HG03571 (cell line): ENCODE data around the gene TH.
"Not testable (repeated sequence)": the region's sequence is repeated elsewhere in the genome, so short reads cannot be mapped to it uniquely, and the experiment has no call there.

Experiments used
- ATAC-seq: cut with Tn5 transposase; IDR thresholded peaks from one replicate; pipeline ENCODE4 v1.9.1; 2021; ENCODE audit not compliant: unreplicated experiment

Gene TH

DNA sequence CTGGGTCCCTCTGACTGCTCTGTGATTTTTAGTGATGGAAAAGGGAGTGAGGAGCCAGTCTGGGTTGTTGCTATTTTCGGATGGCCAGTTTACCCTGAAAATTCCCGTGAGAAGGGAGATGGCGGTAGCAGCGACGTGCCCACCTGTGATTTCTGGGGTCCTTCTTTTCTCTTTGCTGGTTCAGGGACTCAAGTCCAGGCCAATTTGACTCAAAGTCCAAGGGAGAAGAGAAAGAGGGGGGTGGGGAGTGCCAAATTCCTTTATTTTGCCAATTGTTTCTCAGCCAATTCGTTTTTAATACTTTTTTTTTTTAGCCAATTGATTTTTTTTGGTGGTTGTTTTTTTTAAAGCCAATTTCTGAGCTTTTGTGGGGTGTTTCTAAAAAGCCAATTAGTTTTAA lies 39.4 kb downstream of the TH start:
- no peak for ATAC-seq

GRCh38 chr11:2131371-2132236 lies 40.0 kb downstream of the TH start:
- ATAC-seq = no peak

DNA sequence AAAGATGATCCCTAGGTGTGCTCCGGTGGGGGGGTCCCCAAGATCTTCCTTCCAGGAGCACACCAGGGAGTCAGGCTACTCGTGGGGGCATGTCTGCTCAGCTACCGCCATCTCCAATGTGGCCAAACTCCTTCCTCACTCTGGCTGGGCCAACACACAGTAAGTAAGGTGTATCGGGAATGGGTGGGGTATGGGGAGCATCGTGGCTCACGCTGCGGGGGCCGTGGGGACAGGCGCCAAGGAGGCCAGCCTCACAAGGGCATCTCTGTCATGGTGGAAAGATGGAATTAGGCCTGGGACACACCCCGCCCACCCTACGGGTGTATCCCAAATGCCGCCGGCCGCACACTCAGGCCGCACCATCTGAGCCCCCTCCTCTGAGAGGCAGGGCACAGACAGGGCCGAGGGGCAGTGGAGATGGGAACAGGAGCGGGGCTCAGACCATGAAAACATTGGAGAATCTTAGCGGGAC lies 40.7 kb downstream of the TH start:
- no peak for ATAC-seq

DNA sequence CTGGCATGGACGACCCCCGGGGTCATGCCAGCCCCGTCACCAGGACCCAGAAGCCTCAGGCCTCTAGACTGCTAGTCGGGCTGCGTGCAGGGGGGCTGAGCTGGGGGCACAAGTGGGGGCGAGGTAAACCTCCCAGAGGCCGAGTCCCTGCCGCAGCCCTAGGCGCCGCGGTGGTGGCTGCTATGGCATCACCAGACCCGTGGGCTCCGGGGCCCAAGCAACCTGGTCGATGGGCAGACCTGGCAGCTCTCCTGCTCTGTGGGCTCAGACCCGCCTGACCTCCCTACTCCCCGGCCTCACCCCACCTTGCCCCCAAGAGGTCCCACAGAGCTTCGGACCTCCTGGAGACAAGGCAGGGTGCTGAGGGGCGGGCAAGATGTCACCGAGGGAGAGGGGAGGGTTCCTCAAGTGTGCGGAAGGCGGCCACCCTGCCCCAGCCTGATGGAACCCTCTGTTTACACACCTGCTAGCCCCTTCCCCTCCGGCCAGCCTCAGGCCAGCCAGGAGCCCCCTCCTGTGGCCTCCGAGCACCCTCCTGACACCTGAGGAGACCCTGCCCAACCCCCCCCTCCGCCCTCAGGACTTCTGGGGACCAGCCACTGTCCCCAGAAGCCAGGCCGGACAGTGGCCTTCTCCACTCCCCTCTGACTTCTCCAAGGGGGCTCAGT lies 41.8 kb downstream of the TH start:
- no peak for ATAC-seq

- ATAC-seq = no peak
Measured at GRCh38 chr11:2129308-2129698, 42.3 kb downstream of the TH start.

GRCh38 chr11:2128511-2129307 lies 42.9 kb downstream of the TH start:
- no peak for ATAC-seq

DNA sequence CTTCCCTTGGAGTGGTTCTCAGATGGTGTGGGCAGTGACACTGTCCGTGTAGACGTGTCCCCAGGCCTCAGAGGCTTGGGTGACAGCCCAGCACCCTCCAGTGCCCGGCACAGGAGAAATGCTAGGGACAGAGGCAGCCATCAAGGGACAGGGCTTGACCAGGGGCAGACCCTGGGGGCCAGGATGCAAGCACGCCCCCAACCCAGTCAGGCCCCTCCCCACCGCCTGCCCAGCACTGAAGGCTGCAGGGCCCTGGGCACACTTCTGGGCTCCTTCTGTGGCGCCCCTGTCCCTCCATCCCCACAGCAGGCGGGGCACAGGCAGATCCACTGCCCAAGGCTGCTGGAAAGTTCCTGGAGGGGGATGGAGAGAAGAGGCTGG lies 43.5 kb downstream of the TH start:
- ATAC-seq = no peak

GRCh38 chr11:2127482-2128129 lies 44.0 kb downstream of the TH start:
- ATAC-seq = no peak

- no peak for ATAC-seq
Measured at GRCh38 chr11:2126520-2127085, 45.0 kb downstream of the TH start.

DNA sequence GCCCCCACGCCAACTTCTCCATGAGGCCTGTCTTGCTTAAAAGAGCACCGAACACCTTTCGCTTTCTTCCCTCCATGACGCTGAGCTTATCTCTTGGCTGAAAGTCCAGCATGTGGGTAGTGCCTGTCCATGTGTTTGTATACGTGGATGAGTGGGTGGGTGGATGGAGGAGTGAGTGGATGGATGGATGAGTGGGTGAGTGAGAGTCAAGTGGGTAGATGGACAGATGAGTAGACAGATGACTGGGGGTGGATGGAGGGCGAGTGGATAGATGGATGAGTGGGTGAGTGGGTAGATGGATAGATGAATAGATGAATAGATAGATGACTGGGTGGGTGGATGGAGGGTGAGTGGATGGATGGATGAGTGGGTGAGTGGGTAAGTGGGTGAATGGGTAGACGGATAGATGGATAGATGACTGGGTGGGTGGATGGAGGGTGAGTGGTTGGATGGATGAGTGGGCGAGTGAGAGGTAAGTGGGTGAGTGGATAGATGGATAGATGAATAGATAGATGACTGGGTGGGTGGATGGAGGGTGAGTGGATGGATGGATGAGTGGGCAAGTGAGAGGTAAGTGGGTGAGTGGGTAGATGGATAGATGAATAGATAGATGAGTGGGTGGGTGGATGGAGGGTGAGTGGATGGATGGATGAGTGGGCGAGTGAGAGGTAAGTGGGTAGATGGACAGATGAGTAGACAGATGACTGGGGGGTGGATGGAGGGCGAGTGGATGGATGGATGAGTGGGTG lies 46.7 kb downstream of the TH start:
- ATAC-seq = not testable (repeated sequence)

GRCh38 chr11:2123628-2123960 lies 48.0 kb downstream of the TH start:
- no peak for ATAC-seq

DNA sequence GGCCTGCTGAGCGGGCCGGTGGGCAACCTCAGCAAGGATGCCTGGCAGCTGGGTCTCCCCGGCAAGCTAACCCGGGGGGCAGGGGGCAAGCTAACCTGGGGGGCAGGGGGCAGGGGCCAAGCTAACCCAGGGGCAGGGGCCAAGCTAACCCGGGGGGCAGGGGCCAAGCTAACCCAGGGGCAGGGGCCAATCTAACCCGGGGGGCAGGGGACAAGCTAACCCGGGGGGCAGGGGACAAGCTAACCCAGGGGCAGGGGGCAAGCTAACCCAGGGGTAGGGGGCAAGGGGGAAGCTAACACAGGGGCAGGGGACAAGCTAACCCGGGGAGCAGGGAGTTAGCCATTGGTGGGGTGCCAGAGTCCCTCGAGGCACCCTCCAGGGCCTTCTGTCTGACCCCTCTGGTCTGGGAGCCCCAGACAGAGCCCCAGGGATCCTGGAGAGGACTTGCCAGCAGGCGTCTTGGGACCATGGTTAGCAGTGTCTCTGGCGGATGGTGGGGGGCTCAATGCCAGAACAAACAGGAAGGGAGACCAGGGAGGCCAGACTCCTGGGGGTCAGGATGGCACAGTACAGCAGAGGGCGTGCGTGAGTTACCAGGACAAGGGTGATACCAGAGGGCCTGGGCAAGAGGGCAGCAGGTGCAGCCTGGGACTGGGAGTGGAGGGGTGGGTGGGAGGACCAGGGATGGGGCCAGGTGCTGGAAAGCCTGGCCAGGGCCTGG lies 48.5 kb downstream of the TH start:
- ATAC-seq = no peak

- no peak for ATAC-seq
Measured at GRCh38 chr11:2122222-2122906, 49.3 kb downstream of the TH start.

DNA sequence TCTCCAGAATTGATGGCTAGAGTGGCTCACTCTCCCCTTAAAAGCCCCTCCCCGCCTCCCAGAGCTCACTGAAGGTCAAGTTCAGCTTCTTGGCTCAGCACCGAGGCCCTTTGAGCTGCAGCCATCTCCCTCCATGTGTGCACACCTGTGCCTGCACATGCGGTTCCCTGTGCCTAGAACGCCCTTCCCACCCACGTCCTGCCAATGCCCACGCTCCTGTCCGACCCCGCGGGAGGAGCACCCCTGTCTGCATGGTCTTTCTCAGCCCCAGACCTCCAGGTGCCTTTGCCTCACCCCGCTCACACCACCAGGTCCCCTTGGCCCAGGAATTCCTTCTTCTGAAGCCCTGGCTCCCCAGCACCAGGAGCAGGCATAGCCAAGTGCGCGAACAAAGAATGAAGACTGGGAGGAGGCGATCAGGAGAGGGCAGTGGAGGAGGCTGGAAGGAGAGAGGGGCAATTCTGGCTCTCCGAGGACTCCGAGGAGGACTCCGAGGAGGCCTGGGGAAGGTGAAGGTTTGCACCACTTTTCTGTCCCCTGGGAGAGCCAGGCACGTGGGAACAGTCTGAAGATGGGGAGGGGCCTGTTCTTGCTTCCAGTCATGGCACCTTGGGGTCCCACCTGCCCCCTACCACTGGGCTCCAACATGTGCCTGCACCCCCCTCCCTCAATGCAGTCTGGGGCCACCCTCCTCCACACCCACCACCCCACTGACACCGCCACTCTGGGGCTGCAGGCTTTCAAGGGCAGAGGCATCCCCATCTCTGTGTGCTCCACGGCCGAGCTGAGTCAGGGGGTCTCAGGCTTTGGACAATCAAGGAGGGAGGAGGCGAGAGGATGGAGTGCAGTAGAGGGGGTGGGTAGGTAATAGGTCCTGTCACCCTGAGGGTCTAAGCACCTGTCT lies 50.1 kb downstream of the TH start:
- ATAC-seq = no peak

GRCh38 chr11:2120359-2121100 lies 51.1 kb downstream of the TH start:
- ATAC-seq = no peak

DNA sequence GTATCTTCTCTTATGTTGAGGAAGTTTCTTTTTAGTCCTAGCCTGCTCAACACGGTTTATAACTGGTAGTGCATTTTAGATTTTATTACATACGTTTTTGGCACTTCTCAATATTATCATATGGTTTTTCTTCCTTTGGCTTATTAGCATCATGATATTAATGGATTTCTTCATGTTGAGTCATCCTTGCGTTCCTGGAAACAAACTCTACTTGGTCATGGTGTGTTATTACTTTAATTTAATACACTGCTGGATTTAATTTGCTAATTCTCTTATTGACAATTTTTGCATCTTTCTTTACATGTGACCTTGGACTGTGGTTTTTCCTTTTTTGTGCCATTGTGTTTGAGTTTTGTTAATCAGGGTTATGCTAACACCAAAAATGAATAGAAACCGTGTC lies 52.9 kb downstream of the TH start:
- no peak for ATAC-seq

DNA sequence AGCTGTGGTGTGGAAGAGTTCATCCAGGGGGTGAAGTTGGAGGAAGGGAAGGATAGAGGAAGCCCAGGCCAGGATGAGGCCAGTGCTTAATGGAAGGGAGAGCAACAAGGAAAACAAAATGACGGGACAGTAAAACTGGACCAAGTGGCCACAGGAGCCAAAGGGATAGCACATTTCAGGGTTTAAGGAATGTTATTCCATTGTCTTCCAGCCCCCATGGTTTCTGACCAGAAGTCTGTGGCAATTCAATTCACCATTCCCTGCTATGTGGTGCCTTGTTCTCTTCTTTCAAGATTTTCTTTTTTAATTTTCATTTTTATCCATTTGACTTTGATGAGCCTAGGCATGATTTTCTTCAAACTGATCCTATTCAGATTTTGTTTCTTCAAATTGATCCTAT lies 54.9 kb downstream of the TH start:
- no peak for ATAC-seq
